Tibial artery (tissue), 4 donors: ENCODE data around the gene ZNF697.
"Not testable (repeated sequence)": the region's sequence is repeated elsewhere in the genome, so short reads cannot be mapped to it uniquely, and the experiment has no call there.

Experiments
- DNase-seq, 2 donors: peaks; one replicate each; pipeline ENCODE4 v3.0.0-alpha.2; 2019
- H3K27ac ChIP-seq, 2 donors: fragments of 200-600 bp; sonication (generic) in 1 of 2; 1 replicate in 1 of 2; 2 replicates in 1 of 2; pipeline ENCODE4 v1.5.1; 2018 to 2019; ENCODE audit warnings: mild to moderate bottlenecking in 1 of 2
- H3K27me3 ChIP-seq, 2 donors: fragments of 200-600 bp; sonication (generic) in 1 of 2; one replicate each; pipeline versions ENCODE4 v1.5.1 to v1.6.0; 2016 to 2019
- H3K36me3 ChIP-seq, 3 donors: fragments of 200-600 bp; sonication (generic) in 2 of 3; one replicate each; pipeline ENCODE4 v1.5.1; 2016 to 2019; ENCODE audit warnings: mild to moderate bottlenecking in 2 of 3
- H3K4me1 ChIP-seq, 4 donors: fragments of 200-600 bp; sonication (generic) in 2 of 4; 1 replicate in 3 of 4; 2 replicates in 1 of 4; pipeline ENCODE4 v1.5.1; 2016 to 2019
- H3K4me3 ChIP-seq, 2 donors: fragments of 200-600 bp; sonication (generic) in 1 of 2; 1 replicate in 1 of 2; 2 replicates in 1 of 2; pipeline ENCODE4 v1.5.1; 2018 to 2019; ENCODE audit warnings: mild to moderate bottlenecking in 2 of 2
- H3K9me3 ChIP-seq, 3 donors: fragments of 200-600 bp; sonication (generic) in 1 of 3; one replicate each; pipeline ENCODE4 v1.5.1; 2016 to 2019
- CTCF ChIP-seq, 2 experiments: fragments of 200-600 bp in 1 of 2; fragments of 450-650 bp in 1 of 2; IDR thresholded peaks; one replicate each; pipeline ENCODE4 v1.5.1; 2017 to 2019; ENCODE audit warnings: antibody characterized with exemption in 2 of 2, mild to moderate bottlenecking in 1 of 2, moderate library complexity in 1 of 2
- intact Hi-C: fragments of 100-400 bp; cut with DNase I; formaldehyde crosslinking; loops from one replicate; pipeline ENCODE4 v1.15.0; 2023; ENCODE audit warnings: low total_unique reads

The ZNF697 gene

DNA sequence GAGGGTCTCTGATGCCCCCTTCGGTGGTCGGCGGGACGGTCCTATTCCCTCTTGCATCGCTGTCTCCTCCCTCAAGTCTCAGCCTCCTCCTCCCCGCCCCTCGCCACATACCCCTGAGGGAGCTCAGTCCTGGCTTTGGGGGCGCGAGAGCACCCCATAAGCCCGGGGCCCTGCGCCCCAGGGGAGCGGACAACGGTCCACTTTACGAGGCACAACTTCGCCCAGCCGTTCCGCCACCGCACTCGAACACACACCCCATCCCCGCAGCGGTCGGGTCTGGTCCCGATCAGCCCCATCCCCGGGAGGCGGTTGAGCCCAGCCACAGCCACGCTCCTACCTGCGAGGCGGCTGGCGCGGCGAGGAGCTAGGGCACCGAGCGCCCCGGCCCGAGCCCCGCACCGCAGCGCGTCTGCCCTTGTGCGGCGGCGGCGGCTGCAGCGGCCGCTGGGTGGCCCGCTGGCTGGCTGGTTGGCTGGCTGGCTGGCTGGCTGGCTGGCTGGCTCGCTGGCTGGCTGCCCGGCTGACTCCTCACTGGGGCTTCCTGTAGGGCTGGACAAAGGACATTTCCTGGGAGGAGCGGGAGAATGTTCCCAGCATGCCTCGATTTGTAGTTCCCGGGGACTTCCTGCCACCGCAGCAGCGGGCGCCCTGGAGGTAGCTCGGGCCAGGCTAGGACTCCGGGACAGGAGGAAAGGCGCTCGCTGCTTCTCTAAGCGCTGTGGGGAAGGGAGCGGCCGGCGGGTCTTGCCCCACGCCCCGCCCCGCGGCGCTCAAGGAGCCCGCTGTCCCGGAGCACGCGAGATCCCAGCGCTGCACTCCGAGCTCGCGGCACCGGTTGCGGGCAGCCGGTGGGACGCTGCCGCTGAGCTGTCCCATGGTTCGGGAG is at the start of gene ZNF697:
ZNF697 (minus strand) TSS at position 533 of the 886 bp plus-strand sequence. CDS start 22,166 bp downstream, outside the sequence.
- no peaks in the 10 kb centered on the region for H3K9me3 ChIP-seq
- H3K27ac ChIP-seq: peak within 1 kb of the TSS; percentile 81 to 89
- peaks cover 0 to 13% (median 7%) of the 10 kb centered on the region in 4 donors for H3K4me1 ChIP-seq
- intact Hi-C loops: loop anchor here (2.0 kb wide), 1 partner anchor 15 kb away; no protein-coding TSS in a partner anchor
- H3K36me3 ChIP-seq: no peaks in the 10 kb centered on the region
- H3K4me3 ChIP-seq: peak within 1 kb of the TSS; percentile 79 to 98
- peak; percentile 97 to 98 for DNase-seq
- H3K27me3 ChIP-seq: no peaks in the 10 kb centered on the region
- TF ChIP-seq CTCF (IDR thresholded peaks at IDR 0.05): peak in 1 of 2 experiments; percentile 40

GRCh38 chr1:119697598-119697997 is 49.5 kb upstream of the ZNF697 start:
- H3K4me3 ChIP-seq: no peak overlapping the region
- intact Hi-C loops: no loop called here
- H3K4me1 ChIP-seq: no peaks in the 10 kb centered on the region
- H3K36me3 ChIP-seq: no peaks in the 10 kb centered on the region
- H3K27ac ChIP-seq: no peak overlapping the region
- no peaks in the 10 kb centered on the region for H3K27me3 ChIP-seq
- peaks cover 0 to 7% (median 5%) of the 10 kb centered on the region in 3 donors for H3K9me3 ChIP-seq
- TF ChIP-seq CTCF (IDR thresholded peaks at IDR 0.05): no peak
- DNase-seq: no peak

DNA sequence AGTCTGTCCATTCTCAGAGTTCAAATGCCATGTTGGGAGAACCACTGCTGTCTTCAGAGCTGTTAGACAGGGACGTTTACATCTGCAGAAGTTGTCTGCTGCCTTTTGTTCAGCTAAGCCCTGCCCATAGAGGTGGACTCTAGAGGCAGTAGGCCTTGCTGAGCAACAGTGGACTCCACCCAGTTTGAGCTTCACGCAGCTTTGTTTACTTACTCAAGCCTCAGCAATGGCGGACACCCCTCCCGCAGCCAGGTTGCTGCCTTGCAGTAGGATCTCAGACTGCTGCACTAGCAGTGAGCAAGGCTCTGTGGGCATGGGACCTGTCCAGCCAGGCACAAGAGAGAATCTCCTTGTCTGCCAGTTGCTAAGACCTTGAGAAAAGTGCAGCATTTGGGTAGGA is 48.8 kb upstream of the ZNF697 start:
- H3K4me1 ChIP-seq, H3K27me3 ChIP-seq, H3K36me3 ChIP-seq, H3K4me3 ChIP-seq, DNase-seq, intact Hi-C loops, H3K27ac ChIP-seq, H3K9me3 ChIP-seq: not testable (repeated sequence)

DNA sequence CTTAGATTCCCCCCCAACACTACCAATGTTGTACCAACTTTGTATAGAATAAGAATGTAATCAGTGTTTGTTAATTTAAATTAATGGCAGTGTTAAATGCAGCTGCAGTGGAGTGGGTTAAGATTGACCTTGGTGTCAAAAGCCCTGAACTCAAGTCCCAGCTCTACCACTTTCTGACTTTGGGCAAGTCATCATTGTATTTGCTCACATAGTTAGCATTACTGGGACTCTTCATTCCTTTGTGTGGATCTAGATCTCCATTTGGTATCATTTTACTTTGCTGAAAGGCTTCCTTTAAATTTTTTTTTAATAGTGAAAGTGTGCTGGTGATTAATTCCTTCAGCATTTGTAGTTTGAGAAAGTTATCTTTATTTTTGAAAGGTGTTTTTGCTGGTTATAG is 41.4 kb upstream of the ZNF697 start:
- Histone ChIP-seq H3K27ac (no peak overlapping the region), H3K4me3 (no peak overlapping the region), H3K36me3 (no peaks in the 10 kb centered on the region), H3K4me1 (peaks cover 0 to 7% (median 0%) of the 10 kb centered on the region in 4 donors), H3K9me3 (no peaks in the 10 kb centered on the region), H3K27me3 (no peaks in the 10 kb centered on the region)
- no peak for DNase-seq
- intact Hi-C loops: no loop called here
- TF ChIP-seq CTCF (IDR thresholded peaks at IDR 0.05): no peak

DNA sequence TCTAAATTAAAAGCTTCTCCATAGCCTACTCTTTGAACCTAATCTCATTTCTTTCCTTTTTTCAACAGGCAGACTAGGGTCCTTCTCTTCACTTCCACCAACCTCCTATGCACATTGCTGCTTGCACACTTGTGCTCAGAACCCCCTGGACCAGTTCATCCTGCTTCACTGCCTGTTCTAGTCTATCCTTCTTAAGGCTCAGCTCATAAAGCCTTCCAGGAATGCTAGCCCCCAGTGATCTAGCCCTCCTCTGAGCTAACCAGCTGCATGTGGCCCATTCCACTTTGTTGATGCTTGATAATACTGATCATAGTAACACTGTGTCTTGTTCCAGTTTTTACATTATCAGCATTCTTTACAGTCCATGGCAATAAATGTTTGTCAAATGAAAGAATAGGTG is 40.7 kb upstream of the ZNF697 start:
- no peak for DNase-seq
- Histone ChIP-seq H3K4me1 (peaks cover 0 to 7% (median 0%) of the 10 kb centered on the region in 4 donors), H3K27ac (no peak overlapping the region), H3K36me3 (no peaks in the 10 kb centered on the region), H3K9me3 (no peaks in the 10 kb centered on the region), H3K4me3 (no peak overlapping the region), H3K27me3 (no peaks in the 10 kb centered on the region)
- intact Hi-C loops: no loop called here
- TF ChIP-seq CTCF (IDR thresholded peaks at IDR 0.05): no peak

DNA sequence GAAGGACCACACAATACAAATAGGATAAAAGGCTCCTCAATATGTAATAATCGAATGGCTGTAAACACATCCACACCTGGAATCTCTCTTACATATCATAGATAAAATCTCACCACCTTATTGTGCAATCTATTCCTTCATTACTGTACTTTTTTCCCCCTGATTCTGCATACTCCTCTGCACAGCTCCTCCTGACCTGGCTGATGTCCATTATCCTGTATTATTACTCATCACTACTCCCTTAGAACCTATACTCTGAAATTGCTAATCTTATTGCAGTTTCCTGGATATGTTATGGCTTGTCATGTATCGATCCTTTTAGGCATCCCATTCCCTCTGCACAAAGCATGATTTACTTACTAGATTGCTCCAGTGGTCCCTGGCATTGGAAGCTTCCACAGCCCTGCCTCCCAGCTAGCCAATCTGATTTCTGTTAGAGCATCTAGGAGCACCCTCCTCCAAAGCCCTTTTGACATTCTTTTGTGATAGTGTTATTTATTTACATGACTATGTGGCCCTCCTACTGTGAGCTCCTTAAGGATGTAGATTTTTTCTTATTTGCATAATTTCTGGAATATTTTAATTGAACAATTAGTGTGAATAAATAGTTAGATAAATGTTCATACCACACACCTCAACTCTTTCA is 39.5 kb upstream of the ZNF697 start:
- Histone ChIP-seq H3K27me3 (no peaks in the 10 kb centered on the region), H3K9me3 (no peaks in the 10 kb centered on the region), H3K27ac (no peak overlapping the region), H3K4me1 (peaks cover 0 to 7% (median 0%) of the 10 kb centered on the region in 4 donors), H3K4me3 (no peak overlapping the region), H3K36me3 (no peaks in the 10 kb centered on the region)
- no peak for DNase-seq
- no peak for TF ChIP-seq CTCF (IDR thresholded peaks at IDR 0.05)
- intact Hi-C loops: no loop called here
